Stimulated activated CD4-positive, alpha-beta T cell treated with anti-CD3 and anti-CD28 coated beads, Interleukin-1b, Interleukin-23, amount 100 ng/mL, for 4 hours (primary cell): Measurements from ENCODE around the gene IQSEC3.

Experiments used
- DNase-seq, 2 donors: peaks; one replicate each; pipeline ENCODE4 v3.0.0-alpha.2; 2020; ENCODE audit warnings: low read depth in 2 of 2

Gene IQSEC3

DNA sequence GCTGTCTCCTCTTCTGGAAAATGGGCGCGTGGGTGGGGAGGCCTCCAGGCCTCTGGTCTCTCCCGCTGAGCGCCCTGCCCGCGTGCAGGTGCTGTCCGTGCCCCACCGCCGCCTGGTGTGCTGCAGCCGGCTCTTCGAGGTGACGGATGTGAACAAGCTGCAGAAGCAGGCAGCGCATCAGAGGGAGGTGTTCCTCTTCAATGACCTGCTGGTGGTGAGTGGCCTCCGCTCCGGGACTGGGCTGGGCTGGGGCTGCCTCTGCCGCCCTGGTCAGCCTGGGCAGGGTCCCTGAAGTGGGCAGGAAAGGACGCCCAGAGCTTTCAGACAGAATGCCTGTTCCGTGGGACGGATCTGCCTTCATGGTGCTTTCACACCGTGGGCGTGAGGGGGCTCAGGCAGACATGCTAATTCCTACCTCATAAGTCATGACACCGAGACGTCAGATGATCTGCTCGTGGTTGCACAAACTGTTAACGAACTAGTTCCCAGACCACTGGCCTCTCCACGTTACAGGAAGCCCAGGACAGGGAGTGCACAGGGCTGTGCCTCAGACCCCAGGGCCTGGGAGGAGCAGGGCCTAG lies 96.9 kb downstream of the IQSEC3 start:
- DNase-seq = no peak

DNA sequence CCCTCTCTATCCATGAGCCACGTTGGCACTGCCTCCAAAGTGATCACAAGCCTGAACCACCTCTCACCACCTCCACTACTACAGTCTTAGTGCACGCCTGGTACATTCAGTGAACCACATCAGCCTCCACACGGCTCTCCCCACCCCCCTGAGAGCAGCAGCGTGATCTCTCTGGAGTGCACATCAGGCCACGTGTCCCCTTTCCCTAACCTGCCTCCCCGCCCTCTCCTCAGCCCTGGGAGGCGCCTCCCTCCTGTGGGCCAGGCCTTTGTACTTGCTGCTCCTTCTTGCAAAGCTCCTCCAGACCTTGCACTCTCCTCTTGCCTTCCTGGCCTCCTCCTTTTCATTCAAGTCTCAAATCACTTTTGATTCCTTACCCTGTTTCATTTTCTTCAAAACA lies 97.6 kb downstream of the IQSEC3 start:
- DNase-seq = no peak

DNA sequence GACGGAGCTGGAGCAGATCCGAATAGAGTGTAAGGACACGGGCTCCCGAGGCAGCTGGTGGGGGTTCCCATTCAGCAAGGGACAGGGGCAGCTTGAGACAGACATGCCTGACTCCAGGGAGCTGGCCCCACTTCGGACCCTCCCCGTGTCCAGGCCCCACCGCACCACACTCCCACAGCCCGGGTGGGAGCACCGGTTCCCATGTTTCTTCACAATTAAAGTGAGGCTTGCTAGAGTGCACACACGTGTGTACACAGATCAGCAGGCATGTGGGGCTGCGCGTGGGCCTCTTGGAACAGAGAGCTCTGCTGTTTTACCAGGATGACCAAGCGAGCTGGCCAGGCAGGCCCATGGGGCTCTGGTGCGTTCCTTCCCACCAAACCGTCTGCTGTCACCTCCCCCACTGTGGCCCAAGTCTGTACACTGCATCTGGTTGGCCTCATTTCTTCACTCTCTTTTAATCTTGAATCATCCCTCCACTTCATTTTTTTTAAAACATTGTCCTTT lies 99.3 kb downstream of the IQSEC3 start:
- no peak for DNase-seq

DNA sequence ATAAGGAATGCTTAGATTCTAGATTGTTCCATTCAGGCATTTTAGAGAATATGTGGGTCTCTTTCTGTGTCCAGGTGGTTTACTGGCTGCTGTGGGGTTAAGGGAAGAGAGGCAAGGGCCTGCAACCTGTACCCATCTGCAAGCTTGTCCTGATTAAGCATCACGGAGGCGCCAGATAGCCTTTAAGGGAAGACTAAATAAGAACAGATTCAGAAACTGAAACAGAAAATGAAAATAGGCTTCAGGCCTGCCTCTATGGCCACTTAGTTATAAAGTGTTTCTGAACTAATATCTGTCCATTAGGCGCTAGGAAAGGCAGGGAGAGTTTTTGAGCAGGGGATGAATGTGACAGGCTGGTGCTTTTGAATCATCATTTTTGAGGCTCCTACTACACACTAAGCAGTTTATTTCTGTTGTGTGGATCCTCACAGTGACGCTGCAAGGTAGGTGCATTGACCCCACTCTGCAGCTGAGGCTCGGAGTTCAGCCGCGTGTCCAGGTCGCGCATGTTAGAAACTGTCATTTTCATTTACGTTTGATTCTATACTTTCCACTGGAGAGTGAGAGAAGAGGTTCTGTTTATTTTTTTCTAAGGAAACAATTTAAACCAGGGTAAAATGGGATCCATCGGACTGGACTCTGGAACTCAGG lies 100.0 kb downstream of the IQSEC3 start:
- no peak for DNase-seq

DNA sequence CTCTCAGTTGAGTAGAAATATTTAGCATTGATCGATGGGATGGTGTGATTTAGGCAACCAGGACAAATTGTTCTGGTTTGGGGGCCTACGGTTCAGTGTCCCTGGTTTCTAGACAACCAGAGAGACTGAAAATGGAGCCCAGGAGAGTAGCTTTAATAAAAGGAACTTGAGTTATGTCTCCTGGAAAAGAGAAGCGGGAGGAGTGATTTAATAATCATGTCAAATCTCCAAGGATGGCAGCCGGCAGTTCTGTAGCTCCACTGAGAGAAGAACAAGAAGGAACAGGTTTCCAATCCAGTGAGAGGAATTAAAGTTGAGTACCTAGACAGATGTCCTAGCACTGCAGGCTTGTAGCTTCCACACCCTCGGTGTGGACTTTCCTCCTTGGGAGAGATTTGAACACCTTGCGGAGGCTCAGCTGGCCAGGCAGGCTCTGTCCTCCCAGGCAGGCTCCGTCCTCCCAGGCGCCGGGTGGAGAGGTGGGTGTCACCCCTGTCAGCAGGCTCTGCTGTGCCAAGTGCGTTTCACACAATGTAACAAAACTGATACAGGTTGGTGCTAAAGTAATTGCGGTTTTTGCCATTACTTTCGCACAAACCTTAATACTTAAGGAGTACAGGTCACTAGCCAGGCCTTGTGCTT lies 101.5 kb downstream of the IQSEC3 start:
- DNase-seq = no peak

DNA sequence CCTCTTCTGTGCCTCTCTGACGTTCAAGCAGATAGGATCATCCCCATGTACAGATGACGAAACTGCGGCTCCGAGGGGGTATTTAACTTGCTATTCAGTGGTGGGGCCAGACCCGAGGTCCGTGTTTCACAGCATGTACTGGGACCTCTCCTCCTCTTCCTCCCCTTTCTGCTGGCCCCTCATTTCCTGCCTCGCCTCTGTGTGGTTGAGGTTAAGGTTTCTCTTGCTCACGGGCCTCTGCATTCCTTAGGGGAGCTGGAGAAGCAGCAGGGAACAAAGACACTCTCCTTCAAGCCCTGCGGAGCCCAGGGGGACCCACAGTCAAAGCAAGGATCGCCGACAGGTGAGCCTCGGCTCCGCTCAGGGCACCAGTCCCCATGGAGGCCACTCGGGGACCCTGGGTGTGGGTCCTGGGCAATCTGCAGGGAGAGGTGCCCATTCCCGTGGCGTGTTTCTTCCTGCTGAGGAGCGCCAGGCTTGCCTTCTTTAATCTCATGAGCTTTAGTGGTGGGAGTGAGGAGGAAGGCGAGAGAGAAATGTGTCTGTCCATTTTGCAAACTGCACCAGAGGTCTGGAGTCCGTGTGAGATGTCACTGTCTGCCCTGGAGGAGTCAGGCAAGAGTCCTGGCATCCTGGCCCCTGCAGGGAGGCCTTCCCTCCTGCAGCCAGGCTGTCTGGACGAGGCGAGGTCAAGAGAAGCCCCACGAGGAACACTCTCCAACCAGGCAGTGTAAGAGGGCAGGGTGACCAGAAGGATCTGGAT lies 102.4 kb downstream of the IQSEC3 start:
- DNase-seq = no peak

DNA sequence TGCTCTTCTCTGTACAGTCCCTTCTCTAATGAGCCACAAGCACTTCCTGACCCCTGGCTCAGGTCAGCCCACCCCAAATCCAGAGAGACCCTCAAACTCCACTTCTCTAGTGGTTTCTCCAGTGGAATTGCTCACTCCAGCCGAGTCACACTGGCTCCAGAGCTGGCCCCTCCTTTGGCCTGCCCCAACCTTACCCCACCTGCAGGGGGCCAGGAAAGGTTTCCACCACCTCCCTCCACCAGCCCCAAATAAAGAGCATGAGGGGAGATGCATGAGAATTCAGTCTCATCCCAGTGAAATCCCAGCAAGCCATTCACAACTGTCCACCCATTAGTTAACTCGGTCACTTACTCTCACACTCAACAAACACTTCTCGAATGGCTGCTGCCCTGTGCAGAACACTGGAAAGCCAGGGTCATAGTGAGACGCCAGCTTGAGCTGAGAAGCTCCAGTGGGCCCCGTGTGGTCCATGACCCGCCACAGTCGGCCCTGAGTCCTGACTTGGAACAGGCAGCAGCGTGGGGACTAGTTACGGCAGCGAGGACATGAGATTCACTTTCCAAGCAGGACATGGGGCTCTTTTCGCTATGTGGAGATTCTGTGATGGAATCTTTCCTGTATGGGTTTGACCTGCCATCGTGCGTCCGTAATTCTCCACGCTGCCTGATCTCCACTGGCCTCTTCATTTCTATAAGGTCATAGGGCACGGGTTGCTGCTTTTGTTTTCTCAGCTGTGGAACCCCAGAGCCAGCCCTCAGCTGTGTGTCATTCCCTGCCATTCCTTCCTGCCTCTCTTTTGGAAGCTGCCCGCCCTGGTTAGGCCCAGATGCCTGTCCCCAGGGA lies 103.2 kb downstream of the IQSEC3 start:
- no peak for DNase-seq

DNA sequence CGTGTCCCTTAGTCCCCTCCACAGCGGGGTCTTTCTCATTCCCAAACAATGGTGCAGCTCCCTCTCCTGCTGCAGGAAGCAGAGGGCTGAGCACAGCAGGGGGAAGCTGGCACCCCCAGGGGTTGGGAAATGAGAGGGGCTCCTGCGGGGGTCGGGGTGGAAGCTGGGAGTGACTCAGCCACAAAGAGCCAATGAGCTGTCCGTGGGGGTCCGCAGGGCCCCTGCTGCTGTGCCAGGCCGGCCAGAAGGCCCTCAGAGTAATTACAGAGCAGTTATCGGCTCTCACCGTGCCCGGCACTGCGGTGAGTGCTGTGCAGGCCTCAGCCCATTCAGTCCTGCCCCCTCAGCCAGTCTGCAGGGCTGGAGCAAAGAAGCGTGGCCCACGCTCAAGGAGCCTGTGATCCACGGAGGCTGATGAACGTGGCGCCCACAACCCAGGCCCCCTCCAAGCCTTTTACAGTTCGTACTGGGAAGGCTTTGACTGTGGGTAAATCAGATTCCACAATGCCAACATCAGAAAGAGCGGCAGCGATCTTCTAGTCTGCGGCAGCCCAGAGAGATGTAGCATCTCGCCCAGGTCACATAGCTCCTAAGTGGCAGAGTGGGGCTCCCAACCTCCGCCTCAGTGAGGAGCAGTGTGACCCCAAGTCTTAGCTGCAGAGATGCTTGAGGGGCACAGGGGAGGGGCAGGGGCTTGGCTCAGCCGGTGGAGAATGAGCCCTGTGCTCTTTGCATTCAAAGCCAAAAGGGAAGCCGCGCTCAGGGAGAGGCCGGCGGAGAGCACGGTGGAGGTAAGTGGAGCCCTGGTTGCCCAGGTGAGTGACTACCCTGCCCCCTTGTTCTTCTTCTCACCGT lies 104.0 kb downstream of the IQSEC3 start:
- no peak for DNase-seq

DNA sequence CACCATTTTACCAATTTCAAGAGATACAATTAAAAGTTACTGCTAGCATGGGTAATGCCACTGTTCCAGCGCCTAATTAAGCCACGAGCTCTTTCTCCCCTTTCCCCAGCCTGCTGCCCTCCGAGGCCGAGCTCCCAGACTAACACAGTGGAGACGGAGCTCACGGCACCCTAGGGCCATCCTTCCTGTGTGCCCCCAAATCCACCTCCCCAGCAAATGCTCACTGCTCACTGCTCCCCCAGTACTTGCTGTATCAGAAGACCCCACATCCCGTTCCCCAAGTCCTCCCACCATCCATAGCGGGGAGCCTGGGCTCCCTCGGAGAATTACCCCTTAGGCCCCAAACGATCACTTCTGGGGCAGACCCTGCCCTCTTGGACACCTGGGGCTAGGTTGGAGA lies 104.7 kb downstream of the IQSEC3 start:
- DNase-seq = no peak

DNA sequence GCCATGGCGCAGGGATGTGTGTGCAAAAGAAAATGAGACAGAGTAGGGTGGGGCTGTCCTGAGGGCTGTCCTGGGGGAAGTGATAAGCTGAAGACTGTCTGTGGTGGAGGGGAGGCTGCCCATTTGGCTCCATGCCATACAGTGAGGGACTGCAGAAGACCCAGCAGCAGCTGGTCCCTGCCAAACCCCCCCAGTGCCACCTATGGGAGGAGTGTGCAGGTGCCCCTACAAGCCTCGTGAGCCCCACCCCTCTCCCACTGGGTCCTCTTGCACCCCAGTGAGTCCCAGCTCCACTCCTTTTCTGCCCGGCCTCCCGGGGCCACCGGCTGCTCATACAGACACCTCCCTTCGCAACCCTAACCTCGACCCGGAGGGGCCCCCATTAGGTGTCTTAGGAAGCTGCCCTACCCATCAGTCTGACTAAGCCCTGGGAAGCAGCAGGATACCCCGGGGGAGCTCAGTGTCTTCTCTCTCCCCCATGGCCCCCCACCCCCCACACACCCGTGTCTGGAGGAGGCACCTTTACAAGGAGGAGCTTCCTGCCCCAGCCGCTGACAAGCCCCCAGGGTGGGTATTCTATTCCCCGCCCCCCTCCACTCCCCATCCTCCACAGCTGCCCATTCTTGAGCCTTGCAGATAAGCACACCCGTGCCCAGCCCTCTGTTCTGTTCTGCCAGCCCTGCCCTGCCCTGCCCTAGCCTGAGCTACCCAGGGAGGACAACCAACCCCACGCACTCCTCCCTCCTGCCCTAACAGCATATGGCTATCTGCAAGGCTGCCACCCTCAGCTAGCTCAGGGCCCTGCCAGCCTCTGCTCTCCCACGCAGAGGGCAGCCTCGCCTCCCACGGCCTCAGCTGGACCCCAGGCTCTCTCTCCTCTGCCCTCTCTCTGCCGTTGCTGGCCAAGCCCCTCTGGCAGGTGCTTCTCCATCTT lies 105.4 kb downstream of the IQSEC3 start:
- no peak for DNase-seq

DNA sequence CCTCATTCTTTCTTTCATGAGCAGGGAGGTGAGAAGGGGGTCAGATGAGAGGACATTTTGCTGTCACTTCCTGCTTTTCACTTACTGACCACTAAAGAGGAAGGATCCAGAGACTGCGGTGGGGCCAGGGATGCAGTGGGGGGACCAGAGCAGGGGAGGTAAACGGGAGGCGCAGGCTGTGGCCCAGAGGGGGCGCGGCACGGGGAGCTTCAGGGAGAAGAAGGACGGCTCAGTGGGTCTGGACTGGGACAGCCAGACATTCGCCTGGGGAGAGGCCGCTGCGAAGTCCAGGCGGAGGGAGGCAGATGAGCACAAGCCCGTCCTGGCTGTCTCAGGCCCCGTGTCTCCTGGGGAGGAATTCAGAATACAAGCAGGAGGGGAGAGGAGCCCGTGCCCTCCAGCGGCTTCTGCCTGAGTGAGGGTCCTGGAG lies 106.2 kb downstream of the IQSEC3 start:
- DNase-seq = no peak

DNA sequence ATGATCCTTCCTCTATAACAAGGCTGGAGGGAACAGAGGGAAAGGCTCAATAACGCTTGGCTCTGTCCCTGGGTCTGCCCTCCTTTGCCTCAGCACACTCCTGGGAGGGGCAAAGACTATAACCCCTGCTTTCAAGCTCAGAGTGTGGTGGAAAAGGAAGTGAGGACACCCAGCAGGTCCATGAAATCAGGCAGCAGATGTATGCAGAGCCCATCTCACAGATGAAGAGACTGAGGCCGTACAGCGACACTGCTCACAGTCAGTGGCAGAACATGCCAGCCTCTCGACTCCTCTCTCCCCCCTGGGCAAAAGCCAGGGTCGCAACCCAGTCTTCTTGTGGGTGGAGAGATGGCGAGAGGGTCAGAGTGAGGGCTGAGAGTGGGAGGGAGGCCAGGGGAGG lies 107.6 kb downstream of the IQSEC3 start:
- no peak for DNase-seq

DNA sequence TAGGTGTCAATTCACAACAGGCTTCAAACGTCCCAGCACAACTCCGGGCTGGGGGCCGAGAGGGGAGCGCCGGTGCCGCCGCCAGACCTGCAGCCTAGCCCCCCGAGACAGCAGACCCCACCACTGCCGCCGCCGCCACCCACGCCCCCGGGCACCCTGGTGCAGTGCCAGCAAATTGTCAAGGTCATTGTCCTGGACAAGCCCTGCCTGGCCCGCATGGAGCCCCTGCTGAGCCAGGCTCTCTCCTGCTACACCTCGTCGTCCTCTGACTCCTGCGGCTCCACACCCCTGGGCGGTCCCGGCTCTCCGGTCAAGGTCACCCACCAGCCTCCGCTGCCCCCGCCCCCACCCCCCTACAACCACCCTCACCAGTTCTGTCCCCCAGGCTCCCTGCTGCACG lies 108.0 kb downstream of the IQSEC3 start:
- DNase-seq = no peak

DNA sequence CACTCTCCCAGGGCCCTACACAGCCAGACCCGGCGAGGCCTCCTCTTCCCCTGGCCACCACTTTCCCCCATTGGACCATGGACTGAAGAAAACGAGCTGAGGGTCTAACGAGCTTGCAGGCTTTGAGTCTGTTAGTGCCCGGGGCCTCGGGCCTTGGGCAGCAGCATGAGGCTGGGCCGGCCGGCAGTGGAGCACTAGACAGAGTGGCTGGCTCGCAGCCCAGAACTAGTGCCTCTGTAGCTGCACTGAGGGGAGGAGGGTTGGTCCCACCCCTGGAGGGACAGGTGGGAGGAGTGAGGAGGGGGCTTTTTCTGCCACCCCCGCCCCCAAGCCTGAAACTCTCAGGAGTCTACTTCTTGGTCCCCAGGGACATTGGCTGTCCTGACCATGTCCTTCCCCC lies 108.7 kb downstream of the IQSEC3 start:
- DNase-seq = no peak

DNA sequence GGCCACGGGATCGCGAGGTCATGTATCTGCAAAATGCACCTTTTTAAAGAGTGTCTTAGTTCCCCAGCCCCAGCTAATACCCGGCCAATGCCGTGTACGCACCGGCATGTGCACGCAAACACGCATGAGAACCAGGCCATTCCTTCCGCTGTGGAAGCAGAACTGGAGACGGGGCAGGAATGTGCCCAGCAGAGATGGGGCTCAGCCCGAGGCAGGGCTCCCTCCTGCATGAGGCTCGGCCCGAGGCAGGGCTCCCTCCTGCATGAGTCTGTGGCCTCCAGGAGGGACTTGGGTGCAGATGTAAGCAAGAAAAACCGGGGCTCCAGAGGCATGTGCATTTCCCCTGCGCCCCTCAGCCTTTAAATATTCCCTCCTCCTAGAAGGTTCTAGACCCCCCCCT lies 109.2 kb downstream of the IQSEC3 start:
- DNase-seq = no peak

DNA sequence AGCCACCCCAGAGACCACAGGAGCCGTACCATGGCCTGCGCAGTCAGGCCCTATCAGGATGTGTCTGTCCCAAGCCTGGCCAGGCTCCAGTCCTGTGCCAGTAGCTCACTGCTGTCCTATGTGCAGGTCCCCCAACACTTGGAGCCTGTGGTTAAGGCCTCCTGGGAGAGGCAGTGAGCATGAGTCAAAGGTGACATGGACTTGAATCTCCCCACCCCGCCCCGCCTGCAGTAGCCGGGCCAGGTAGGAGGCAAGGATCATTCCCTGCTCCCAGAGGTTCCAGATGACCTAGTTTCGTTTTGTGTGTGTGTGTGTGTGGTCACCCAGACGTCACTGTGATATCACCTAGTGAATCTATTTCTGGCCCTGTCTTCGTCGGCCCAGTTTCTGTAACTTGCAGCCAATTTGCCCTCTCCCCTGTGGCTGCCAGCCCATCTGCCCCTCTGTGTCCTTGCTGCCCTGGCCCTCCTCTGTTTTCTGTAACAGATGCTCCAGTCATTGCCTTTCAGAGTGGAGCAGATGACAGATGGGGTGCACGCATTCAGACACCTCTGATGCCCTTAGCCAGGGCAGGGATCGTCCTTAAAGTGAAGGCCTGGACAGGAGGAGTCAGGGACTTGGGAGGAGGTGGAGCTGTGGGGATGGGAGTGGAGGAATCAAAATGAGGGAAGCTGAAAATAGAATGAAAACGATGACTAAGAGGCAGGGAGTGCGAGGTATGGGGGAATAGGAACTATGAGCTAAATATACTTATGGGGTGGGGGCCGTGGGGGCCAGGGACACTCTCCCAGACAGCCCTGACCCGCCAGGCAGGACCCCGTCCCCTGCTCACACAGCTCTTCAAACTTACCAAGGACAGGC lies 110.0 kb downstream of the IQSEC3 start:
- DNase-seq = no peak

DNA sequence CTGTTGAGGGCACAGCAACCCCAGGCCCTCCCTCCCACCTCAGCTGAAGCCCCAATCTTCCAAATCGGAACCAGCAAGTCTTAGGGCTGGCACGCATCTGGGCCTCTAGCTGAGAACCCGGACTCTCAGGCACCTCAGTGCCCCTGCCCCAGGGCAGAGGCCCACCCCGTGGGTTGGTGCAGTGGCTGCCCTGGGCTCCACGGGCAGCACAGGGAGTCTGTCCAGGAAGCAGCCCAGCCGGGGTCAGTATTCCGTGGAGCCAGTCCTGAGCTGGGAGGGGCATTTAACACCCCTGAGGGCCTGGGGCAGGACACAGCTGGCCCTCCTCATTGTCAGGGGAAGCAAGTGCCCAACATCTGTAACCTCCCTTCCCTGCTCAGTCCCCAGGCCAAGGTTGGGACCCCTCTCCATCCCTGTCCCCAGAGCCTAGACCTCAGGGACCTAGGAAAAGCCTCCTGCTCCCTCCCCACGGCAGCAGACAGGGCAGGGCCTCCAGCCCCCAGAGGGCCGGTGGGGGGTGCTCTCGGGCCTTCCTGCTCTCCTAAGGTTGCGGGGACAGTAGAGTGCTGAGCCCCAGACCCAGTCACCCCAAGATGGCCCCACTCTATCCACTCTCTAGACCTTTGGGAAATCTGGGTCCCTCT lies 110.9 kb downstream of the IQSEC3 start:
- DNase-seq = no peak
